Measurements from ENCODE around the gene BMP5. TPM values are rescaled to one million over a fixed set of nuclear protein-coding genes. Genes with fewer than 3 reads are reported as not detected.

Gene BMP5
- total and polyA plus RNA-seq, 2 of the 13 experiments (the other 11 are each of a cell fraction or from before 2014, with no cell fraction given) = not detected

DNA sequence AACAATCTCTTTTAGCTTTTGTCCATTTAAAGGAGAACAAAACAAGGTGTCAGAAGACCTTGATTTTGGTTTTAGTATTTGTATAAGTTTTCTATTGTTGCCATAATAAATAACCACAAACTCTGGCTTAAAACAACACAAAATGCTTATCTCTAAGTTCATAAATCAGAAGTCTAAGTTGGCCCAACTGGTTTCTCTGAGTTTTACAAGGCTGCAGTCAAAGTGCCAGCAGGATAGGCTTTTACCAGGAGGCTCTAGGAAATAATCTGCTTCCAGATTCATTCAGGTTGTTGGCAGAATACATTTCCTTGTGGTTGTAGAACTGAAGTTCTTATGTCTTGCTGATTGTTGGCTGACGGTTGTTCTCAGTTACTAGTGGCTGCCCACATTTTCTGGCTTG lies 149.2 kb downstream of the BMP5 start (continued):
- no peak for TF ChIP-seq FOSL2 (CRISPR knock-in tag; IDR thresholded peaks at IDR 0.05)
- no peak for TF ChIP-seq ZZZ3 (CRISPR knock-in tag; IDR thresholded peaks at IDR 0.05; ENCODE audit: borderline replicate concordance)
- no peak for TF ChIP-seq ZNF615 (CRISPR knock-in tag; IDR thresholded peaks at IDR 0.05; ENCODE audit: borderline replicate concordance)
- TF ChIP-seq, protein P1, sequence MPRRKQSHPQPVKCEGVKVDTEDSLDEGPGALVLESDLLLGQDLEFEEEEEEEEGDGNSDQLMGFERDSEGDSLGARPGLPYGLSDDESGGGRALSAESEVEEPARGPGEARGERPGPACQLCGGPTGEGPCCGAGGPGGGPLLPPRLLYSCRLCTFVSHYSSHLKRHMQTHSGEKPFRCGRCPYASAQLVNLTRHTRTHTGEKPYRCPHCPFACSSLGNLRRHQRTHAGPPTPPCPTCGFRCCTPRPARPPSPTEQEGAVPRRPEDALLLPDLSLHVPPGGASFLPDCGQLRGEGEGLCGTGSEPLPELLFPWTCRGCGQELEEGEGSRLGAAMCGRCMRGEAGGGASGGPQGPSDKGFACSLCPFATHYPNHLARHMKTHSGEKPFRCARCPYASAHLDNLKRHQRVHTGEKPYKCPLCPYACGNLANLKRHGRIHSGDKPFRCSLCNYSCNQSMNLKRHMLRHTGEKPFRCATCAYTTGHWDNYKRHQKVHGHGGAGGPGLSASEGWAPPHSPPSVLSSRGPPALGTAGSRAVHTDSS (CRISPR knock-in tag; conservative IDR thresholded peaks at IDR 0.05) = no peak
- TF ChIP-seq, protein P2, sequence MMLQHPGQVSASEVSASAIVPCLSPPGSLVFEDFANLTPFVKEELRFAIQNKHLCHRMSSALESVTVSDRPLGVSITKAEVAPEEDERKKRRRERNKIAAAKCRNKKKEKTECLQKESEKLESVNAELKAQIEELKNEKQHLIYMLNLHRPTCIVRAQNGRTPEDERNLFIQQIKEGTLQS (CRISPR knock-in tag; IDR thresholded peaks at IDR 0.05) = no peak
- TF ChIP-seq GABPA (IDR thresholded peaks at IDR 0.05; ENCODE audit: low read depth, low read length) = no peak
- no peak for TF ChIP-seq GABPA (CRISPR knock-in tag; IDR thresholded peaks at IDR 0.05; ENCODE audit: low read depth)
- TF ChIP-seq FLYWCH1 (CRISPR knock-in tag; IDR thresholded peaks at IDR 0.05) = no peak
- TF ChIP-seq ZFY (CRISPR knock-in tag; IDR thresholded peaks at IDR 0.05) = no peak
- no peak for TF ChIP-seq ZNF354B (CRISPR knock-in tag; IDR thresholded peaks at IDR 0.05)
- TF ChIP-seq PRPF4 (IDR thresholded peaks at IDR 0.05; ENCODE audit: low read depth, low read length, poor library complexity, severe bottlenecking) = no peak

DNA sequence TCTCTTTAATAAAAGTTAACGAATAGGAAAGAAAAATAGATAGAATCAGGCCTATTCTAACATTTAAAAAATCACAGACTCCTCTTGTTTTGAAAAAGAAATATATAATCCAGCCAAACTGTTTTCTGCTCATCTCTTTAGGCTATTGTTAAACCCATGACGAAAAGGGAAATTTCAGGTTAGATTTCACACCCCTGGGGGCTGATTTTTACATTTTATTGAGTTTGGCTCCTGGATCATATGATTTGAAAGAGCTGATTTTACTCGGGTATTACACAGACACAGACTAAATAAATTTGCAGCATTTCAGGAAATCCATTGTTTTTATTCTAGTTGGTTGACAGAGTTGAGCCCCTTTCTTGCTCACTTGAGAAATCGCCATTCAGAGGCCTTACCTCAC lies 160.6 kb downstream of the BMP5 start:
- ATAC-seq (no peak), FAIRE-seq (no peak), DNase-seq (ENCODE audit: low spot score) (no peak)
- POLR2A ChIA-PET = no interaction called here
- no TSS peak for BruUV-seq (replicated peaks)
- Histone ChIP-seq H3K79me2 (ENCODE audit: insufficient read depth, low read length) (no peaks in the 10 kb centered on the region), H3K9me3 (ENCODE audit: low read length) (no peaks in the 10 kb centered on the region), H3K4me3 (replicated peaks in 1 of 3; ENCODE audit: insufficient read depth in 1 of 3, low read depth in 2 of 3, low read length in 3 of 3) (no peak overlapping the region), H3K27me3 (ENCODE audit: control insufficient read depth in 1 of 2, insufficient read depth in 2 of 2, low read length in 2 of 2) (no peaks in the 10 kb centered on the region), H3K36me3 (replicated peaks in 1 of 2; ENCODE audit: control insufficient read depth in 1 of 2, insufficient read depth in 2 of 2, low read length in 2 of 2) (no peaks in the 10 kb centered on the region), H4K20me1 (ENCODE audit: insufficient read depth, low read length) (no peaks in the 10 kb centered on the region), H3K4me2 (ENCODE audit: low read depth, low read length) (no peak overlapping the region), H2AFZ (ENCODE audit: low read length) (no peak overlapping the region), H3K4me1 (ENCODE audit: insufficient read depth, low read length) (peaks cover 7% of the 10 kb centered on the region; the same call in 1 of the 2 replicates), H3K9ac (ENCODE audit: insufficient read depth, low read depth, low read length) (no peak overlapping the region), H3K27ac (ENCODE audit: extremely low read length, insufficient read depth, low read length) (no peak overlapping the region)
- CTCF ChIA-PET (ENCODE audit: low intra/inter-chr PET ratio, low total read pairs) = no interaction called here
- WGBS (ENCODE audit: low lambda C conversion rate) = 0% methylated on average over 4 of the region's 4 CpGs
- TF ChIP-seq ZBTB1 (CRISPR knock-in tag; IDR thresholded peaks at IDR 0.05; ENCODE audit: borderline replicate concordance) = no peak
- in situ Hi-C loops (cut with HindIII; ENCODE audit: extremely low pct_ligation_motif_present, low pct_unique_long_range_greater_than_20kb) (no loop called here), intact Hi-C loops (cut with micrococcal nuclease; ENCODE audit: unreplicated experiment) (no loop called here)
